Spleen (tissue), 7 donors: Measurements from ENCODE around the gene SORL1.

ENCODE experiments used
- POLR2A ChIP-seq, 3 donors: fragments of 450-650 bp; IDR thresholded peaks; one replicate each; pipeline ENCODE4 v1.5.1; 2017; ENCODE audit warnings: antibody characterized with exemption in 3 of 3, mild to moderate bottlenecking in 1 of 3
- POLR2AphosphoS5 ChIP-seq, 3 donors: sonication (generic); formaldehyde crosslinking; IDR thresholded peaks; one replicate each; pipeline ENCODE4 v1.5.1; 2017; ENCODE audit warnings: antibody characterized with exemption in 3 of 3
- TF ChIP-seq, protein P1 (sequence below), 11 experiments: fragments of 200-600 bp in 7 of 11; fragments of 450-650 bp in 4 of 11; sonication (generic) in 4 of 11; IDR thresholded peaks in 8 of 11; conservative IDR thresholded peaks in 3 of 11; 1 replicate in 7 of 11; 2 replicates in 4 of 11; pipeline versions ENCODE4 v1.4.0 to v1.8.0; 2016 to 2021; ENCODE audit warnings: antibody characterized with exemption in 11 of 11, inconsistent platforms in 4 of 11, mild to moderate bottlenecking in 1 of 11
- donor health status: DM: no; HTN: no; CAD: no; lungs with moderate emphysema.
- donor health status: DM: no; HTN: no; CAD: no.
- donor health status: DM: no; HTN: no; CAD: no.

DNA sequence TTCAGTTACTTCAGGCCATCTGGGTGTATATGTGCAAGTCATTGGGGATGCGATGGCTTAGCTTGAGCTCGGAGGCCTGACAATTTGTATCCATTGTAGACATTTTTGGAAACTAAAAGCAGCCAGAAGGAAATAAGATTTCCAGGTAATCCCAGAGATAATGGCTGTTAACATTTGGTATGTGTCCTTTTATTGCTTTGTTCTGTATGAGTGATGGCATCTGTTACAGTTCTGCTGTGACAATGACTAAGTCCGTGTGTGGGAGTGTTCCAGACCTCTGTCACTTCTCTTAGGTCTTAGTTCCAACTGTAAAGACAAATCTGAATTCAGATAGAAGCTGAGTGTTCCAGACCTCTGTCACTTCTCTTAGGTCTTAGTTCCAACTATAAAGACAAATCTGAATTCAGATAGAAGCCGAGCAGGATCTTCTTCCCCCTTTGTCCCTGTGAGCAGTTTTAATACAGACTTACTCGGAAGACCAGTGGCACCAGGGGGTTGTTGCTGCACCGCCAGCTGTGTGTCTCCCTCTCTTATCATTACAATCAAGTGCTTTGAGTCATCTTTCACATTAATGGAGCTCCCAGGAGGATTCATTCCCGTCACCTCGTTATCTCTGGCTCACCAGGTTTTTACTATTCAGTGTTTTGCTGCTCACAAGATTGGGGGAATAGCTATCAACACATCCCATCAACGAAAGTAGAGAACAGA is 191.5 kb downstream of the SORL1 start:
- TF ChIP-seq, protein P1, sequence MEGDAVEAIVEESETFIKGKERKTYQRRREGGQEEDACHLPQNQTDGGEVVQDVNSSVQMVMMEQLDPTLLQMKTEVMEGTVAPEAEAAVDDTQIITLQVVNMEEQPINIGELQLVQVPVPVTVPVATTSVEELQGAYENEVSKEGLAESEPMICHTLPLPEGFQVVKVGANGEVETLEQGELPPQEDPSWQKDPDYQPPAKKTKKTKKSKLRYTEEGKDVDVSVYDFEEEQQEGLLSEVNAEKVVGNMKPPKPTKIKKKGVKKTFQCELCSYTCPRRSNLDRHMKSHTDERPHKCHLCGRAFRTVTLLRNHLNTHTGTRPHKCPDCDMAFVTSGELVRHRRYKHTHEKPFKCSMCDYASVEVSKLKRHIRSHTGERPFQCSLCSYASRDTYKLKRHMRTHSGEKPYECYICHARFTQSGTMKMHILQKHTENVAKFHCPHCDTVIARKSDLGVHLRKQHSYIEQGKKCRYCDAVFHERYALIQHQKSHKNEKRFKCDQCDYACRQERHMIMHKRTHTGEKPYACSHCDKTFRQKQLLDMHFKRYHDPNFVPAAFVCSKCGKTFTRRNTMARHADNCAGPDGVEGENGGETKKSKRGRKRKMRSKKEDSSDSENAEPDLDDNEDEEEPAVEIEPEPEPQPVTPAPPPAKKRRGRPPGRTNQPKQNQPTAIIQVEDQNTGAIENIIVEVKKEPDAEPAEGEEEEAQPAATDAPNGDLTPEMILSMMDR (IDR thresholded peaks at IDR 0.05 in 8 of 11, conservative IDR thresholded peaks at IDR 0.05 in 3 of 11), result no peak
- no peak for TF ChIP-seq POLR2AphosphoS5 (IDR thresholded peaks at IDR 0.05)
- no peak for TF ChIP-seq POLR2A (IDR thresholded peaks at IDR 0.05)
